Measurements from ENCODE around the gene LRP10.
A peak's percentile ranks its signal among the peaks of the same experiment; 100 is the strongest.

LRP10 gene

GRCh38 chr14:22865424-22866405, 5.8 kb upstream of the LRP10 start:
- DNase-seq (ENCODE audit: low read depth in 2 of 2) = no peak

DNA sequence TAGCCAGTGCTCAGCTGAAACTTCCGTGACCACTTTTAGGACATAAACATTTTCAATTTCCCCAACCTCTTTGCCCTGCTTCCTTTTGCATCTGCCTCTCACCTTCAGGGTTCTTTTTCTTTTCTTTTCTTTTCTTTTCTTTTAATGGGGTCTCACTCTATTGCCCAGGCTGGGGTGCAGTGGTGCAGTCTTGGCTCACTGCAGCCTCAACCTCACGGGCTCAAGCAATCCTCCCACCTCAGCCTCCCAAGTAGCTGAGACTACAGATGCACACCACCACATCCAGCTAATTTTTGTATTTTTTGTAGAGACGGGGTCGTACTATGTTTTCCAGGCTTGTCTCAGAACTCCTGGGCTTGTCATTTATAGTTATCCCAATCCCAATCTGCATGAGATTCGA, 4.7 kb upstream of the LRP10 start:
- no peak for DNase-seq (ENCODE audit: low read depth in 2 of 2)

DNA sequence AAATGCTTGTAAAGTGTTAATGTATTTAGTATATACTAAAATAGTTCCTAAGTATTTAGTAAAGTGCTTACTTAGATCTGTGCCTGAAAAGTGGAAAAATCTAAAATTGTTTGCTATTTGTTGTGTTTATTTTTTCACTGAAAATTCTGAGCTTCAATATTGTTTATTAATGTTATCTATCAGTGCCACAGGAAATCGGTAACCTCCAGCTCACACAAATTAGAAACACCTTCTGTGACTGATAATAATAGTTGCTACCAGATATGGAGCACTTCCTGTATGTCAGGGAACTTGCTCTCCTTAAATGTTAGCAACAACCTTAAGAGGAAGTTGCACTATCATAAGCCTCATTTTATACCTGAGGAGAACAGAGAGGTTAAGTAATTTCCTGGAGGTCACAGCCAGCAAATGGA, 723 bp upstream of the LRP10 start:
- DNase-seq (ENCODE audit: low read depth in 2 of 2) = no peak

GRCh38 chr14:22872033-22872832, 693 bp downstream of the LRP10 start:
- DNase-seq (ENCODE audit: low read depth in 2 of 2) = peak; percentile 32 to 46

DNA sequence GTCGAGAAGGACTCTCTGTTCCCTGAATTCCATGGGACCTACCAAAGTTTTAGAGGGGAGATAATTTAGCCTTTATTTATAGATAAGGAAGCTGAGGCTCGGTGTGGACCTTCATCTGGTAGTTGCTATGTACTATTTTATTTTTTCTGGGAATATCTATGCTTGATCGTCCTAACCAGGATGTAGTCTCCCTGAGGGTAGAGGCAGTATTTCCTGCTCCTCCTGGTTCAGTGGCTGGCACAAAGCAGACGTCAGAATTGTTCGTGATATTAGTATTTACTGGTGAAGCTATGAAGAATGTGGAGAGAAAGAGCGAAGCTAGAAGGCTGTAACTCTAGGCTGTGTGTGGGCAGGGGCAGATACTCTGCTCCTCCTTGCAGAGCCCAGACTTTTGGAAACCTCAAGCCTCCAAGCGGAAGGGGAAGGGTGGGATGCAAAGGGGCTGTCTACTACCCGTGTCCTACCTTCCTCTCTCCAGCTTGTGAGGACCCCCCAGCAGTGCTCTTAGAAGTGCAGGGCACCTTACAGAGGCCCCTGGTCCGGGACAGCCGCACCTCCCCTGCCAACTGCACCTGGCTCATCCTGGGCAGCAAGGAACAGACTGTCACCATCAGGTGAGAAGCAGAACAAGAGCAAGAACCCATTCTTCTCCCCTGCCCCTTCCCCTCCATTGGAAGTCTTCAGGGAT, 1.4 kb downstream of the LRP10 start:
- DNase-seq (ENCODE audit: low read depth in 2 of 2) = no peak

GRCh38 chr14:22875003-22875747, 3.6 kb downstream of the LRP10 start:
- DNase-seq (ENCODE audit: low read depth in 2 of 2) = no peak

DNA sequence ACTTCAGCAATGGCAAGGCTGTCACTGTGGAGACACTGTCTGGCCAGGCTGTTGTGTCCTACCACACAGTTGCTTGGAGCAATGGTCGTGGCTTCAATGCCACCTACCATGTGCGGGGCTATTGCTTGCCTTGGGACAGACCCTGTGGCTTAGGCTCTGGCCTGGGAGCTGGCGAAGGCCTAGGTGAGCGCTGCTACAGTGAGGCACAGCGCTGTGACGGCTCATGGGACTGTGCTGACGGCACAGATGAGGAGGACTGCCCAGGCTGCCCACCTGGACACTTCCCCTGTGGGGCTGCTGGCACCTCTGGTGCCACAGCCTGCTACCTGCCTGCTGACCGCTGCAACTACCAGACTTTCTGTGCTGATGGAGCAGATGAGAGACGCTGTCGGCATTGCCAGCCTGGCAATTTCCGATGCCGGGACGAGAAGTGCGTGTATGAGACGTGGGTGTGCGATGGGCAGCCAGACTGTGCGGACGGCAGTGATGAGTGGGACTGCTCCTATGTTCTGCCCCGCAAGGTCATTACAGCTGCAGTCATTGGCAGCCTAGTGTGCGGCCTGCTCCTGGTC, 4.3 kb downstream of the LRP10 start:
- no peak for DNase-seq (ENCODE audit: low read depth in 2 of 2)

DNA sequence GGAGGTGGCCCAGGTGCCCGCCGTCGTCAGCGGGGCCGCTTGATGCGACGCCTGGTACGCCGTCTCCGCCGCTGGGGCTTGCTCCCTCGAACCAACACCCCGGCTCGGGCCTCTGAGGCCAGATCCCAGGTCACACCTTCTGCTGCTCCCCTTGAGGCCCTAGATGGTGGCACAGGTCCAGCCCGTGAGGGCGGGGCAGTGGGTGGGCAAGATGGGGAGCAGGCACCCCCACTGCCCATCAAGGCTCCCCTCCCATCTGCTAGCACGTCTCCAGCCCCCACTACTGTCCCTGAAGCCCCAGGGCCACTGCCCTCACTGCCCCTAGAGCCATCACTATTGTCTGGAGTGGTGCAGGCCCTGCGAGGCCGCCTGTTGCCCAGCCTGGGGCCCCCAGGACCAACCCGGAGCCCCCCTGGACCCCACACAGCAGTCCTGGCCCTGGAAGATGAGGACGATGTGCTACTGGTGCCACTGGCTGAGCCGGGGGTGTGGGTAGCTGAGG, 5.5 kb downstream of the LRP10 start:
- DNase-seq (ENCODE audit: low read depth in 2 of 2) = no peak

DNA sequence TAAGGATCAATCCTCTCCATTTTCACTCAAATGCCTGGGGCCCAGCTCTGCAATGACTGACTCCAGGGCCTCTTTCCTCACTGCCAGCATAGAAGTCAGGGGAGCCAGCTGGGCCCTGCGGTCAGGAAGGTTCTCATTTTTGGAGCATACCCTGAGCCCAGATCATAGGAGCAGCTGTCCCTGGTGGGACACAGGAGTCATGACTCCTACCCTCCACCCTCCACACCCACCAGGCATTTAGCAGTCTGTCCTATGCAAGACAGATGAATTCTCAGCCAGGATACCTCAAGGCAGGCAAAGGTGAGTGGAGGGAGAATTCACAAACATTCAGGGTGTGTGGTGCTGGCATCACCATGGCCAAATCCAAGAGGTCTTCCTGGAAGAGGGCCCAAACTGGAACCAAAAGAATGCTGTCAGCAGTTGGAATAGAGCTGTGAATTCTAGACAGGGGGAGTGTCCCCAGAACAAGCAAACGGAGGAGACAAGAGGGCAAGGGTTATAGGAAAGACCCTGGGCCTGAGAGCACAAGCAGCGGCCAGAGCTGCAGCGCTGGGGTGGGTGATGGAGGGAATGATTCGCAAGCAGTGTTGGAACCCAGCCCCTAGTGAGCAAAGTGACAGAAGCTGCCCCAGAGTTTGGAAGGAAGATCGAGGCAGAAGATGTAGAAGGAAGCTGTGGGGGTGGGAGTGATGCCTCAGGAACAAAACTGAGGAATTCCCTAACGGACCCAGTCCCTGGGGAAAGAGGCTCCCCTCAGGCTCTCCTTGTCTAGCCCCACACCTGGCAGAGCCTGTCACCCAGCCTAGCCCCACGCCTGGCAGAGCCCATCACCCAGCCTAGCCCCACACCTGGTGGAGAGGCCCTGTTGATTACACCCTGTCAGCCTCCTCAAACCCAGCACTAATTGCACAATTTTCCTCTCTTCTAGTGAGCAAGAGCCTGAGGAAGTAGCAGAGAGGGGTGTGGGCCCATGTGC, 7.0 kb downstream of the LRP10 start:
- no peak for DNase-seq (ENCODE audit: low read depth in 2 of 2)

DNA sequence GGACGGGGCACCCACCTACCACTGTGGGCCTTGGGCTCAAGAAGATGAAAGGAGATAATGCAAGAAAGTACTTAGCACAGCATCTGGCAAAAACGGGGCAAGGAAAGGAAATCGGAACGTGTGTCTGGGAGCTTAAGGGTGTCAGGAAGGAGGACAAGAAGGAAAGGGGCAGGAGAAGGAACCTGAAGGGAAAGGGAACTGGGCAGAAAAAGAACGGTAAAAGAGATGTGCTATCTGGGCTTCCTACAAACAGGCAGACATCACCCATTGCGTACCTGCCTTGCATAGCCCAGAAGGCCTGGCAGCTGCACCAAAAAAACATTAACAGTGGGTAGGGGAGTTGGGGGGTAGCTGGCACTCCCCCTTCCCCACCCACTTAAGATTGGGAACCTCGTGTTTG, 10.5 kb downstream of the LRP10 start:
- no peak for DNase-seq (ENCODE audit: low read depth in 2 of 2)

- no peak for DNase-seq (ENCODE audit: low read depth in 2 of 2)
Observed at GRCh38 chr14:22882529-22883172, 11.1 kb downstream of the LRP10 start.

GRCh38 chr14:22883173-22883976, 11.8 kb downstream of the LRP10 start, which contains the start of gene REM2:
REM2 (plus strand) TSS chr14:22883222; CDS start chr14:22883288, 66 bp downstream.
- DNase-seq (ENCODE audit: low read depth in 2 of 2) = no peak

GRCh38 chr14:22884076-22884737, 12.7 kb downstream of the LRP10 start:
- no peak for DNase-seq (ENCODE audit: low read depth in 2 of 2)

GRCh38 chr14:22884738-22885523, 13.4 kb downstream of the LRP10 start:
- no peak for DNase-seq (ENCODE audit: low read depth in 2 of 2)

- DNase-seq (ENCODE audit: low read depth in 2 of 2) = no peak
Observed at GRCh38 chr14:22885975-22886374, 14.4 kb downstream of the LRP10 start.

DNA sequence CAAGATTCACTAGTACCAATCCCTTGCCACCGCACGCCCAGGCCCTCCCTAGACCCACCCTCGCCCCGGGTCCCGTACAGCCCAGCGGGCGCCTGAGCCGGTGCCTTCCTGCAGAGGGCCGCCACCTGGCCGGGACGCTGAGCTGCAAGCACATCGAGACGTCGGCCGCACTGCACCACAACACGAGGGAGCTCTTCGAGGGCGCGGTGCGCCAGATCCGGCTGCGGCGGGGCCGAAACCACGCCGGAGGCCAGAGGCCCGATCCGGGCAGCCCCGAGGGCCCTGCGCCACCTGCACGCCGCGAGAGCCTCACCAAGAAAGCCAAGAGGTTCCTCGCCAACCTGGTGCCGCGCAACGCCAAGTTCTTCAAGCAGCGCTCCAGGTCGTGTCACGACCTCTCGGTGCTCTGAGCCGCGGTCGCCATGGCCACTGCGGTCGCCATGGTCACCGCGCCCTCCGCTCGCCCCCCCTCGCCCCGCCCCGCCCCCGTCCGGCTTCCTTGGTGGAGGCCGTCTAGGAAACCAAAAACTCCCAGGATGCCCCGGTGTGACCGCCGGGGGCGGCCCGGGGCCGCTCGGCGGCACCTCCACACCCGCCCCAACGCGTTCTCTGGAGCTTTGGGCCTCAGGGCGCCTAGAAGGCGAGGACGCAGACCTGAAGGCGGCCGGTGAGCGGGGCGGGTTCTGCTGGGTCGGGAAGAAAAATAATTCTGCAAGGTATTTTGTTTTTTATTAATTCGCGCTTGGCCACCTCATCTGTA, 15.1 kb downstream of the LRP10 start:
- peak; percentile 63 for DNase-seq (ENCODE audit: low read depth in 2 of 2)
